ENCODE data around the gene TBC1D16. TPM values are rescaled to one million over a fixed set of nuclear protein-coding genes. Genes with fewer than 3 reads are reported as not detected.

TBC1D16 gene
- total and polyA plus RNA-seq, 2 donors (not counting 1 experiment from before 2014, with no cell fraction given) = 0.82 to 2.7 TPM

DNA sequence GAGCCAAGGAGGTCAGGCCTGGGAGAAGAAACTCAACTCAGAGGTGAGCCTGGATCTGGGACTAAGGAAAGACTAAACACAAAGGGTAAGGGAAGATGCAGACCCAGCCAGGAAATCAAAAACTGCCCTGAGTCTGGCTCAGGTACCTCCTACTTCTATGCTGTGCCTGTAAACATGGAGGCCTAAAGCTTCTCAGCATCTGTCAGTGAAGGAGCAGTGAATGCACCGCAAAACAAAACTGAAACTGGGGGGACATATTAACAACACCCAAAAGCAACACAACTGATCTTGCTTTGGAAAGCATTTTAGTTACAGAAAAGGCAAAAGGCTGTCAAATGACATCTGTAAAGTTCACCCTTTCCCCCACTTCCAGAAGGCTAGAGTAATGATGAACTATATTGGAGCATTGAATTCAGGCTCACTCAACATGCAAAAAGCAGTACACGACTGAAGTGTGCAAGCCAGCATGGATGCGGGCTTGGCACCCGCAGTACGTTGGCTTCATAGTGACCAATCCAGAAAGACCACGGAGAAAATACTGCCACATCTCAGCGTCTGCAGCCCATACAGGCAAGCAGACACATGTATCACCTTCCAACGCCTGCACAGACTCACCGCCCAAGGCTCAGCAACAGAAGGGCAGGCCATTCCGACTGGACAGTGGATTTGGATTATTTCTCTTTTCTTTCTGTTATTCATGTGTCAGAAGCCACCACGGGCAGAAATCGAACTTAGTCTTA is 3.8 kb downstream of the TBC1D16 start:
- no peaks in the 10 kb centered on the region for H3K9me3 Mint-ChIP-seq (ENCODE audit: insufficient read depth)
- H3K27ac ChIP-seq (ENCODE audit: low read length in 2 of 2) = no peak overlapping the region
- H3K4me3 Mint-ChIP-seq = no peak overlapping the region
- no peaks in the 10 kb centered on the region for H3K36me3 ChIP-seq (replicated peaks in 1 of 2; ENCODE audit: control extremely low read depth in 1 of 2, control insufficient read depth in 1 of 2, extremely low read depth in 1 of 2, insufficient read depth in 2 of 2, low read length in 1 of 2)
- H3K27me3 Mint-ChIP-seq = no peaks in the 10 kb centered on the region
- peaks cover 0 to 2% (median 0%) of the 10 kb centered on the region in 3 donors for H3K9me3 ChIP-seq (ENCODE audit: control extremely low read depth in 1 of 3, control insufficient read depth in 2 of 3, insufficient read depth in 1 of 3, low read length in 2 of 3)
- intact Hi-C loops (cut with micrococcal nuclease) = no loop called here
- TF ChIP-seq EZH2 (IDR thresholded peaks at IDR 0.05; ENCODE audit: borderline replicate concordance, insufficient read depth, low read depth, low read length, poor library complexity, severe bottlenecking) = no peak
- TF ChIP-seq, protein P1, sequence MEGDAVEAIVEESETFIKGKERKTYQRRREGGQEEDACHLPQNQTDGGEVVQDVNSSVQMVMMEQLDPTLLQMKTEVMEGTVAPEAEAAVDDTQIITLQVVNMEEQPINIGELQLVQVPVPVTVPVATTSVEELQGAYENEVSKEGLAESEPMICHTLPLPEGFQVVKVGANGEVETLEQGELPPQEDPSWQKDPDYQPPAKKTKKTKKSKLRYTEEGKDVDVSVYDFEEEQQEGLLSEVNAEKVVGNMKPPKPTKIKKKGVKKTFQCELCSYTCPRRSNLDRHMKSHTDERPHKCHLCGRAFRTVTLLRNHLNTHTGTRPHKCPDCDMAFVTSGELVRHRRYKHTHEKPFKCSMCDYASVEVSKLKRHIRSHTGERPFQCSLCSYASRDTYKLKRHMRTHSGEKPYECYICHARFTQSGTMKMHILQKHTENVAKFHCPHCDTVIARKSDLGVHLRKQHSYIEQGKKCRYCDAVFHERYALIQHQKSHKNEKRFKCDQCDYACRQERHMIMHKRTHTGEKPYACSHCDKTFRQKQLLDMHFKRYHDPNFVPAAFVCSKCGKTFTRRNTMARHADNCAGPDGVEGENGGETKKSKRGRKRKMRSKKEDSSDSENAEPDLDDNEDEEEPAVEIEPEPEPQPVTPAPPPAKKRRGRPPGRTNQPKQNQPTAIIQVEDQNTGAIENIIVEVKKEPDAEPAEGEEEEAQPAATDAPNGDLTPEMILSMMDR (IDR thresholded peaks at IDR 0.05) = no peak
- ATAC-seq (ENCODE audit: low read depth) (no peak), DNase-seq (no peak)
- WGBS (ENCODE audit: insufficient coverage) = 93% methylated on average over 7 of the region's 12 CpGs
- H3K4me3 ChIP-seq (ENCODE audit: control extremely low read depth in 1 of 5, extremely low read depth in 1 of 5, insufficient read depth in 1 of 5, low read depth in 2 of 5, low read length in 4 of 5) = no peak overlapping the region
- H3K9ac ChIP-seq (ENCODE audit: low read length) = no peak overlapping the region
- peaks cover 0 to 10% (median 0%) of the 10 kb centered on the region in 4 experiments for H3K27me3 ChIP-seq (replicated peaks in 1 of 4; ENCODE audit: control extremely low read depth in 1 of 4, control insufficient read depth in 3 of 4, insufficient read depth in 4 of 4, low read length in 3 of 4)
- H3K79me2 ChIP-seq (ENCODE audit: control insufficient read depth, insufficient read depth, low read length) = peaks cover 9% of the 10 kb centered on the region
- peaks cover 10 to 18% of the 10 kb centered on the region in 2 donors for H3K4me1 ChIP-seq (ENCODE audit: control insufficient read depth in 2 of 2, insufficient read depth in 2 of 2, low read length in 2 of 2)
- H4K20me1 ChIP-seq (ENCODE audit: control insufficient read depth, insufficient read depth, low read length, poor library complexity, severe bottlenecking) = no peaks in the 10 kb centered on the region
- POLR2A ChIA-PET = no interaction called here
- no peak overlapping the region for H3K27ac Mint-ChIP-seq
- H3K4me2 ChIP-seq (replicated peaks; ENCODE audit: low read depth, low read length, poor library complexity, severe bottlenecking) = no peak overlapping the region
- peaks cover 8% of the 10 kb centered on the region for H3K4me1 Mint-ChIP-seq
- CTCF ChIA-PET = no interaction called here
- no peak overlapping the region for H2AFZ ChIP-seq (ENCODE audit: insufficient read depth, low read depth, low read length, poor library complexity, severe bottlenecking)

DNA sequence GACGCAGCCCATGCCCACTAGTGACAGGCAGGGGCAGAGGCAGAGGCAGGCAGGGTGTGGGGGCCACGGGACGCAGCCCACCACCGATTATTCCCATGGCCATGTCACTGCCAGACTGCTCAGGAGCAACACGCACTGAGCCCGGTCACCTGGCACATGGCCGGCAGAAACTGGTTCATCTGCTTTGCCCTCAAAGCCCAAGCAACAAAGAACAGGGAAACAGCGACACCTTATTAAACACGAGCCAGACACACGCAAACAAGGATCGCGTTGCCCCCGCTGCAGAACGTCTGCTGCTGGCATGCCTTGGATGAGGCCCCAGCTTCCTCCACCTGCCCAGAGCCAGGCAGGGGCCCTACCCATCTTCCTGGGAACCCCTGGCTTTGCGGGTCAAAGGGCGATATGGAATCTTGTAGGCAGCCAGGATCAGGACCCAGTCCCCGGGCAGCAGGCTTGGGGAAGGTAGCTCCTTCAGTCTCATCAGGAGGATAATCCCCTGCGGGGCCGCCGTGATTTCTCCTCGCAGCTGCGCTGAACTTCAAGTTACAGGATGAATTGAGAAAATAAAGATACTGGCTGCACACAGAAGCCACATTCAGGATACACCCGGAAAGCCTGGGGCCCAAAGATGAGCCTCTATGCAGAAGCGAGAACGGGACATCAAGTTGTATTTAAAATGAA is 4.8 kb downstream of the TBC1D16 start:
- DNase-seq (no peak), ATAC-seq (ENCODE audit: low read depth) (no peak)
- Mint-ChIP-seq H3K4me1 (peaks cover 5% of the 10 kb centered on the region), H3K27ac (no peak overlapping the region), H3K9me3 (ENCODE audit: insufficient read depth) (no peaks in the 10 kb centered on the region), H3K27me3 (no peaks in the 10 kb centered on the region), H3K4me3 (no peak overlapping the region)
- H3K27ac ChIP-seq (ENCODE audit: low read length in 2 of 2) = no peak overlapping the region
- no peaks in the 10 kb centered on the region for H3K36me3 ChIP-seq (replicated peaks in 1 of 2; ENCODE audit: control extremely low read depth in 1 of 2, control insufficient read depth in 1 of 2, extremely low read depth in 1 of 2, insufficient read depth in 2 of 2, low read length in 1 of 2)
- H2AFZ ChIP-seq (ENCODE audit: insufficient read depth, low read depth, low read length, poor library complexity, severe bottlenecking) = no peak overlapping the region
- CTCF ChIA-PET = no interaction called here
- peaks cover 0 to 8% (median 0%) of the 10 kb centered on the region in 4 experiments for H3K27me3 ChIP-seq (replicated peaks in 1 of 4; ENCODE audit: control extremely low read depth in 1 of 4, control insufficient read depth in 3 of 4, insufficient read depth in 4 of 4, low read length in 3 of 4)
- H3K9ac ChIP-seq (ENCODE audit: low read length) = no peak overlapping the region
- peaks cover 8 to 10% of the 10 kb centered on the region in 2 donors for H3K4me1 ChIP-seq (ENCODE audit: control insufficient read depth in 2 of 2, insufficient read depth in 2 of 2, low read length in 2 of 2)
- intact Hi-C loops (cut with micrococcal nuclease) = no loop called here
- no peaks in the 10 kb centered on the region for H3K9me3 ChIP-seq (ENCODE audit: control extremely low read depth in 1 of 3, control insufficient read depth in 2 of 3, insufficient read depth in 1 of 3, low read length in 2 of 3)
- WGBS (ENCODE audit: insufficient coverage) = 93% methylated on average over 23 of the region's 25 CpGs
- peaks cover 9% of the 10 kb centered on the region for H3K79me2 ChIP-seq (ENCODE audit: control insufficient read depth, insufficient read depth, low read length)
- no peak overlapping the region for H3K4me2 ChIP-seq (replicated peaks; ENCODE audit: low read depth, low read length, poor library complexity, severe bottlenecking)
- no peak overlapping the region for H3K4me3 ChIP-seq (ENCODE audit: control extremely low read depth in 1 of 5, extremely low read depth in 1 of 5, insufficient read depth in 1 of 5, low read depth in 2 of 5, low read length in 4 of 5)
- POLR2A ChIA-PET = no interaction called here
- no peaks in the 10 kb centered on the region for H4K20me1 ChIP-seq (ENCODE audit: control insufficient read depth, insufficient read depth, low read length, poor library complexity, severe bottlenecking)
- no peak for TF ChIP-seq EZH2 (IDR thresholded peaks at IDR 0.05; ENCODE audit: borderline replicate concordance, insufficient read depth, low read depth, low read length, poor library complexity, severe bottlenecking)
- TF ChIP-seq, protein P1 (IDR thresholded peaks at IDR 0.05) = no peak

All from B cell (primary cell).